ENCODE results near the gene SLC13A5.

DNA sequence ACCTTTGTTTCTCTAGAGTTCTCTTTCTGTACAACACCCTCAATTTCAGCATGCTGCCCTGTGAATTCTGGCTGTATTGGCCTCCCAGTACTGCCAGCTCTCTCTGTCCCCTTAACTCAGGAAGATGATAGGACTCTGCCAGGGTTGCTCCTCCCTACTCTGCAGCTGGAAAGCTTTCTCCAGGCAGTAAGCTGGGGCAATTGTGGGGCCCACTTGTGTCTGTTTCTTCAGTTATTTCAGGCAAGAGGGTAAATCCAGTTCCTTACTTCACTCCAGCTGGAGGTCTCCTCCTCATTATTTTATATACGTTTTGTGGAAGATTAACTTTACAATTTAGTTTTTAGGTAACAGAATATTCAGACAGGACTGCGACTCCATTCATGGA, 51.7 kb downstream of the SLC13A5 start:
- TF ChIP-seq REST (IDR thresholded peaks at IDR 0.05; ENCODE audit: low read depth) (no peak), FOSL1 (IDR thresholded peaks at IDR 0.05; ENCODE audit: low read depth) (no peak), POLR2A (IDR thresholded peaks at IDR 0.05; ENCODE audit: borderline replicate concordance, extremely low read depth, insufficient read depth, insufficient read length) (no peak), CEBPB (IDR thresholded peaks at IDR 0.05; ENCODE audit: low read depth) (no peak), POLR2AphosphoS5 (IDR thresholded peaks at IDR 0.05; ENCODE audit: low read depth, low read length) (no peak), SRF (IDR thresholded peaks at IDR 0.05; ENCODE audit: low read depth) (no peak), EZH2 (IDR thresholded peaks at IDR 0.05) (no peak), SIN3A (IDR thresholded peaks at IDR 0.05; ENCODE audit: low read depth) (no peak)
- TF ChIP-seq, protein P1, sequence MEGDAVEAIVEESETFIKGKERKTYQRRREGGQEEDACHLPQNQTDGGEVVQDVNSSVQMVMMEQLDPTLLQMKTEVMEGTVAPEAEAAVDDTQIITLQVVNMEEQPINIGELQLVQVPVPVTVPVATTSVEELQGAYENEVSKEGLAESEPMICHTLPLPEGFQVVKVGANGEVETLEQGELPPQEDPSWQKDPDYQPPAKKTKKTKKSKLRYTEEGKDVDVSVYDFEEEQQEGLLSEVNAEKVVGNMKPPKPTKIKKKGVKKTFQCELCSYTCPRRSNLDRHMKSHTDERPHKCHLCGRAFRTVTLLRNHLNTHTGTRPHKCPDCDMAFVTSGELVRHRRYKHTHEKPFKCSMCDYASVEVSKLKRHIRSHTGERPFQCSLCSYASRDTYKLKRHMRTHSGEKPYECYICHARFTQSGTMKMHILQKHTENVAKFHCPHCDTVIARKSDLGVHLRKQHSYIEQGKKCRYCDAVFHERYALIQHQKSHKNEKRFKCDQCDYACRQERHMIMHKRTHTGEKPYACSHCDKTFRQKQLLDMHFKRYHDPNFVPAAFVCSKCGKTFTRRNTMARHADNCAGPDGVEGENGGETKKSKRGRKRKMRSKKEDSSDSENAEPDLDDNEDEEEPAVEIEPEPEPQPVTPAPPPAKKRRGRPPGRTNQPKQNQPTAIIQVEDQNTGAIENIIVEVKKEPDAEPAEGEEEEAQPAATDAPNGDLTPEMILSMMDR (IDR thresholded peaks at IDR 0.05 in 2 of 3, conservative IDR thresholded peaks at IDR 0.05 in 1 of 3; ENCODE audit: borderline replicate concordance in 1 of 3, insufficient read depth in 1 of 3, low read depth in 2 of 3, low read length in 2 of 3), result no peak
- TF ChIP-seq, protein P2, sequence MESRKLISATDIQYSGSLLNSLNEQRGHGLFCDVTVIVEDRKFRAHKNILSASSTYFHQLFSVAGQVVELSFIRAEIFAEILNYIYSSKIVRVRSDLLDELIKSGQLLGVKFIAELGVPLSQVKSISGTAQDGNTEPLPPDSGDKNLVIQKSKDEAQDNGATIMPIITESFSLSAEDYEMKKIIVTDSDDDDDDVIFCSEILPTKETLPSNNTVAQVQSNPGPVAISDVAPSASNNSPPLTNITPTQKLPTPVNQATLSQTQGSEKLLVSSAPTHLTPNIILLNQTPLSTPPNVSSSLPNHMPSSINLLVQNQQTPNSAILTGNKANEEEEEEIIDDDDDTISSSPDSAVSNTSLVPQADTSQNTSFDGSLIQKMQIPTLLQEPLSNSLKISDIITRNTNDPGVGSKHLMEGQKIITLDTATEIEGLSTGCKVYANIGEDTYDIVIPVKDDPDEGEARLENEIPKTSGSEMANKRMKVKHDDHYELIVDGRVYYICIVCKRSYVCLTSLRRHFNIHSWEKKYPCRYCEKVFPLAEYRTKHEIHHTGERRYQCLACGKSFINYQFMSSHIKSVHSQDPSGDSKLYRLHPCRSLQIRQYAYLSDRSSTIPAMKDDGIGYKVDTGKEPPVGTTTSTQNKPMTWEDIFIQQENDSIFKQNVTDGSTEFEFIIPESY (IDR thresholded peaks at IDR 0.05; ENCODE audit: extremely low read depth, insufficient replicate concordance, low read length), result no peak
- TF ChIP-seq, protein P3, sequence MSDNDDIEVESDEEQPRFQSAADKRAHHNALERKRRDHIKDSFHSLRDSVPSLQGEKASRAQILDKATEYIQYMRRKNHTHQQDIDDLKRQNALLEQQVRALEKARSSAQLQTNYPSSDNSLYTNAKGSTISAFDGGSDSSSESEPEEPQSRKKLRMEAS (IDR thresholded peaks at IDR 0.05), result no peak
- TF ChIP-seq, protein P4, sequence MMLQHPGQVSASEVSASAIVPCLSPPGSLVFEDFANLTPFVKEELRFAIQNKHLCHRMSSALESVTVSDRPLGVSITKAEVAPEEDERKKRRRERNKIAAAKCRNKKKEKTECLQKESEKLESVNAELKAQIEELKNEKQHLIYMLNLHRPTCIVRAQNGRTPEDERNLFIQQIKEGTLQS (IDR thresholded peaks at IDR 0.05), result no peak
